ENCODE data around the gene NABP2.
A peak's percentile ranks its signal among the peaks of the same experiment; 100 is the strongest.
"Not testable (repeated sequence)": the region's sequence is repeated elsewhere in the genome, so short reads cannot be mapped to it uniquely, and the experiment has no call there.

The NABP2 gene

GRCh38 chr12:56224102-56224701 is at the start of gene NABP2:
TSS of gene NABP2 (plus strand) at chr12:56224342. CDS start at chr12:56224857, 515 bp downstream.
- peak; percentile 94 for DNase-seq

GRCh38 chr12:56178347-56178746 is 45.8 kb upstream of the NABP2 start:
- DNase-seq, result no peak

GRCh38 chr12:56186957-56187356 is 37.2 kb upstream of the NABP2 start:
- DNase-seq, result no peak

- peak; percentile 9 for DNase-seq
Measured at GRCh38 chr12:56188131-56188777, 35.9 kb upstream of the NABP2 start.

GRCh38 chr12:56188778-56189098 is 35.4 kb upstream of the NABP2 start:
- DNase-seq, result no peak

- peak; percentile 79 for DNase-seq
Measured at GRCh38 chr12:56189099-56189917, 34.8 kb upstream of the NABP2 start, which contains the start of gene SMARCC2. TSS of gene SMARCC2 (minus strand) at chr12:56189483. CDS start at chr12:56189461, 22 bp downstream.

GRCh38 chr12:56189918-56190694 is 34.0 kb upstream of the NABP2 start:
- peak; percentile 62 for DNase-seq

GRCh38 chr12:56190695-56191155 is 33.4 kb upstream of the NABP2 start:
- DNase-seq, result no peak

GRCh38 chr12:56192582-56192981 is 31.6 kb upstream of the NABP2 start:
- DNase-seq, result no peak

GRCh38 chr12:56193025-56193578 is 31.0 kb upstream of the NABP2 start:
- DNase-seq, result peak; percentile 75

- DNase-seq, result not testable (repeated sequence)
Measured at GRCh38 chr12:56196818-56197550, 27.2 kb upstream of the NABP2 start.

- DNase-seq, result no peak
Measured at GRCh38 chr12:56197921-56198635, 26.1 kb upstream of the NABP2 start.

- no peak for DNase-seq
Measured at GRCh38 chr12:56198836-56199235, 25.3 kb upstream of the NABP2 start.

- DNase-seq, result no peak
Measured at GRCh38 chr12:56202366-56202765, 21.8 kb upstream of the NABP2 start.

GRCh38 chr12:56202838-56203237 is 21.3 kb upstream of the NABP2 start:
- no peak for DNase-seq

GRCh38 chr12:56204275-56204674 is 19.9 kb upstream of the NABP2 start:
- no peak for DNase-seq

GRCh38 chr12:56205445-56205844 is 18.7 kb upstream of the NABP2 start:
- DNase-seq, result no peak

- peak; percentile 29 for DNase-seq
Measured at GRCh38 chr12:56206452-56207166, 17.5 kb upstream of the NABP2 start.

GRCh38 chr12:56208006-56208405 is 16.1 kb upstream of the NABP2 start:
- DNase-seq, result no peak

GRCh38 chr12:56212361-56212760 is 11.8 kb upstream of the NABP2 start:
- DNase-seq, result no peak

- DNase-seq, result no peak
Measured at GRCh38 chr12:56213878-56214277, 10.3 kb upstream of the NABP2 start.
